Eye (tissue), 1 donor: ENCODE measurements around the gene TREM1.
"Not testable (repeated sequence)": the region's sequence is repeated elsewhere in the genome, so short reads cannot be mapped to it uniquely, and the experiment has no call there.

Source experiments
- DNase-seq: peaks from one replicate; pipeline ENCODE4 v3.0.0-alpha.2; 2015

The TREM1 gene

DNA sequence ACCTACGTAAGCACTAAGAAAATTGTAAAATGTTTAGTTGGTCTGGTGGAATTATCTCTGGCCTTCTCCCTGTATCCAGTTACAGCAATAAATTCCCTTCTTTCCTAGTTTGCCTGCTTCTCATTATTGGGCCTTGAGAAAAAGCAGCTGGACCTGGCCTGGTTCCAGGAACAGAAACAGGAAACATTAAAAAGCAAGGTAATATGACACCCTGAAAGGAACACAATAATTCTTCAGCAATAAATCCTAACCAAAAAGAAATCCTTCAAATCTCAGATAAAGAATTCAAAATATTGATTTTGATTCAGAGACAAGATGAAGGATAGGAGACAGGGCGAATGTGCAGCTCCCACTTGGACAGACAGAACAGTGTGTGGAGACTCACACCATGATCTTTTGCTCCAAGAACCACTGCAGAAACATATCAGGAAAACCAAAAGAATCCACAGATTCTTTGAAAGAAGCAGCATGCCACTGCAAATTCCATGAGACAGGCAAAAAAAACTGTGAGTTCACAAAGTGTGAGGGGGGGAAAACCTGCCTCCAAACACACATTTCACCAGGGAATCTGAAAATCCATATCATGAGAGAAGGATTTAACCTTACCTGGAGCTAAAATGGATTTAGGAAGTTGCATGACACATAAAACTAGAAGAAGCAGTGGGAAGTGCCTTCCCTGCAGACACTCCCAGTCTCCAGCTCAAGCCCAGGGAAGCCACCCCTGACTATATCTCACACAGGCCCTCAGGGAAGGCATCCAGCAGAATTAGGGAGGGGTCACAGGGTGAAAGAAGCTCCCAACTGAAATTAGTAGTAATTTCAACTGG lies 28.9 kb downstream of the TREM1 start:
- DNase-seq: peak; percentile 82

DNA sequence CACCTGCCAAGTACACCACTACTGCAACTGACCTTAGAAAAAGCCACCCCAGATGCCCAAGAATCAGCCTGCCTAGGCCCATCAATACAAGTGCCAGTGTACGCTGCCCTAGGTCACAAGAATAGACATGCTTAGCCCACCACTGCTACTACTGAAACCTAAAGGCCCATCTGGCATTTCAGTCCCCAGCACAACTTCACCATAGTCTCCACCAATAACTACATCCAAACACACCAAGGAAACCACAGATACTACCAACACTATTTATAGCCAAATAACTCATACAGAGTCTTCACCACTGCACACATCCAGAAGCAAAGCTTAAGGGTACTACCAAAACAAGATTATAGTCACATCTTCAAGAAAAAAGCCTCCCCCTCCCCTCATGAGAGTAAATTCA lies 30.1 kb downstream of the TREM1 start:
- DNase-seq: no peak

DNA sequence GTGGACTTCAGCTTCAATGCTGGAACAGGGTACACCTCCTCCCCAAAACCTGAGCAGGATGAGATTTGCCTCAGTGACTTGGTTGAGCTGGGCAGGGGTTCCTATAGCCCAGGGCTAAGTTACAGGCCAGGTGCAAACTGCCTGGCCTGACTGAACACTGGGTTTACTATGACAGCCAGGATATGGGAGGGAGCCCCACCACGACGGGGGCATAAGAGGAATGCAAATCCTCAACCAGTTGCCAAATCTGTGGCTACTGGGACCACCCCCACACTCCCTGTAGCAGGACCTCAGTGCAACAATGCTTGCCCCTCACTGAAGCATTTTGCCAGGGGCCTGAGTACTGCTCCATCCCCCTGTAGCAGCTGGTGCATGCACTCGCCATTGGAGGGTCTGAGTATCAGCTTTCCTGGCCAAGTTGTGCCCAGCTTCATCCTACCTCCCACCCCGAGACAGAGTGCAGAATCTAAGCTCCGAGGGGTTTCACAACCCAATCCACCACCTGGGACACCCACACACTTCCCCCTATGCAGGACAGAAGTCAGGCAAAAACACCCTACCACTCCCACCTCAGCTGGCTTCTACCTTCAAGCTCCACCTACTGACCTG lies 30.7 kb downstream of the TREM1 start:
- no peak for DNase-seq

DNA sequence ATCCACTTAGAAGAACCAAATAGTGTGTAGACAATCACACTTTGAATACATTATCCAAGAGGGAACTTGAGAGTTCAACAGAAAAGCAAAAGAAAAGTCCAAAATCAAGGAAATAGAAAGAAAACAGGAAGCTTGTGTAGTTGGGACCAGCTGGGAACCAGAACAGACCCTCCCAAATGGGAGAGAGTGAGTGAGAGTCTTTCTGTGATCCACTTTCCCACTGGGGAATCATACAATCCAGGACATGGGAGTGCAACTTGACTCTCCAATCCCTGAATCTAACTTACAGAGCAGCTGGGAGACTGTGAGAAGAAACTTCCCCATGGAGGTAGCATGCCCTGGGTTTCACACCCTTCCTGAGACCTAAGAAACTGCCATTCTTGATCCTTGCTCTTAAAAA lies 31.4 kb downstream of the TREM1 start:
- DNase-seq: no peak

DNA sequence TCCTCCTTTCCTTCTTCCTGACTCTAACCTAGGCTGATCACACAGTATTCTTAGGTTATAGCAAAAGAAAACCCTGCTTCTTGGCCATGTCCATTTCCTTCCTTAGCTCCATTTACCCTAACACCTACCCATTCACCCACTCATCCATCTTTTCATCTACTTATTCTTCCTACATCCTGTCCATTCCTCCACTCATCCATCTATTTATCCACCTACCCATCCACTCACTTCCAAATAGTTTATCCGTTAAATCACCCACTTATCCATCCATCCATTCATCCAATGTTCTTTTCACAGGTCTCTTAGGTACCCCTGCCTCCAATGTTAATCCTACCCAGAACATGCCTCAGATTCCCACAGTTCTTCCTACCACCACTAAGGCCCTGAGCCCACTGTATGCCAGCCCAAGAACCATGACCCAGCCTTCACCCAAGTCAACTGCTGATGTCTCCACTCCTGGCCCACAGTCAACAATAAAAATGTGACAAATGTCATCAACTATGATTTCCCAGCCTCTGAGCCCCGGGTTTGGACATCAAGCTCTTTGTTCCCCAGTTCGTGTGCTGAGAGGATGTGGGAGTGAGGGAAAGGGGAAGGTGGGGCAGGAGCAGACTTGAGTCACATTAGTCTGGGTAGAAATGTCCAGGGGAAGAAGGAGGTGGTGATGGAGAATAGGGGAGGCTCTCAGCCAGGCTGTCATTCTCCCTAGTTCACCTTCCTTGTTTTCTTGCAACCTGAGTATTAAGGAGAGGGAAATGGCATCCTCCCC lies 33.9 kb downstream of the TREM1 start:
- DNase-seq: no peak

DNA sequence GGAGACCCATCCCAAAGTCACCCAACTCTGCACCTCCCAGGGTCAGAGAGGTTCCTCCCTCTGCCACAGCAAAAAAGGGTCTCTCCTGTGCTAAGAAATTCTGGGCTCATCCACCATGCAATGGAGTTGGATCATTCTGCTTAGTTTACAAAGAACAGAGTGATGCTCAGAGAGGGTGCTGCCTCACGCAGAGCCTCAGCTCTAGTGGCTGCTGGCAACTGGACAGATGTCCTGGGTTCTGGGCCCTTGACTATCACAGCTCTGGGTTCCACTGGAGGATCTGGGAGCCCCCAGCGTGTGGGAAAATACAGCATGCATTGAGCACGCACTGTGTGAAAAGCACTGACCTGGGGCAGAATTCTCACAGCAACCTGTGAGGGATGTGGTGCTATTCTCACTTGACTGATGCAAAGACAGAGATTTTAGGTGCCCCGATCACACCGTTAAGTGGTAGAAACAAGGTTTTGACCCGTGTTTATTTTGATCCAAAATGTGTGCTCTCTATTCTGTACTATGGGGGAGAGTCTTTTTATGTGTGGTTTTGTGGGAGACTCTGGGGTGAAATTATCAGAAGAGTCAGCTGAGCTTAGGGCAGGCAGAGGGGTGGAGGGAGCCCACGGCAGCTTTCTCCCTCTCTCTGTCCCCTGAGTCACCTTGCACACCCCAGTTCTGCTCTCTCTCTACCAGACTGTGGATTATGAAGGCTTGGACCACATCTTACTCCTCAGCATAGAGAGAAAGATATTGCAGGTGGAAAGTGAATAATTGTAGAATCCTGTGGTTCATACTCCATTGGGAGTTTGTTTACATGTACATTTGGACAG lies 38.4 kb downstream of the TREM1 start:
- no peak for DNase-seq

DNA sequence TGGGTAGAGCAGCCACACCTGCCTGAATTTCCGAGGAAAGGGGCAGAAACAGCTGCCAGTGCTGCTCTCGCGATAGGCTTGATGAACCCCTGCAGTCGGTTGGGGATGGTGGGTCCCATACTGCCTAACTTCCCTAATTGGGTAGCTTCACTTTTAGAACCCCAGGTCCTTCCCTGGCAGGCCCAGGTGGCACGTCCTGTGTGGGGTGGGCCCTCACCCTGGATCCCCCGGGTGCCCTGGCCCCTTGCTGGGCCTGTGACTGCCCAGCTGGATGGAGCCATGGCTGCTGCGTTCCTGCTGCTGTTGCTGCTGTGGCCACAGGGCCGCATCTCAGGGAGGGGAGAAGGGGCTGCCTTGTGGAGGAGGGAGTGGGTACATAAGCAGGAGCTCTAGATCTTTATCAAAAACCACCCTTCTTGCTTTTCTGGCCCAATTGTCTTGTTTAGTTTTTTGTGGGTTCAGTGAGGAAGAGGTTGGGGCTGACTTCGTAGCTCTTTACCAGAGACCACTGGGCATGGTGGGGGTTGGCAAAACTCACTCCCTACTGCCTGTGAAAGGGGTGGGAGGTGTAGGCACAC lies 39.1 kb downstream of the TREM1 start:
- no peak for DNase-seq

DNA sequence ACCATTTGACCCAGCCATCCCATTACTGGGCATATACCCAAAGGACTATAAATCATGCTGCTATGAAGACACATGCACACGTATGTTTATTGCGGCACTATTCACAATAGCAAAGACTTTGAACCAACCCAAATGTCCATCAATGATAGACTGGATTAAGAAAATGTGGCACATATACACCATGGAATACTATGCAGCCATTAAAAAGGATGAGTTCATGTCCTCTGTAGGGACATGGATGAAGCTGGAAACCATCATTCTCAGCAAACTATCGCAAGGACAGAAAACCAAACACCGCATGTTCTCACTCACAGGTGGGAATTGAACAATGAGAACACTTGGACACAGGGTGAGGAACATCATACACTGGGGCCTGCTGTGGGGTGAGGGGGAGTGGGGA lies 40.0 kb downstream of the TREM1 start:
- not testable (repeated sequence) for DNase-seq

DNA sequence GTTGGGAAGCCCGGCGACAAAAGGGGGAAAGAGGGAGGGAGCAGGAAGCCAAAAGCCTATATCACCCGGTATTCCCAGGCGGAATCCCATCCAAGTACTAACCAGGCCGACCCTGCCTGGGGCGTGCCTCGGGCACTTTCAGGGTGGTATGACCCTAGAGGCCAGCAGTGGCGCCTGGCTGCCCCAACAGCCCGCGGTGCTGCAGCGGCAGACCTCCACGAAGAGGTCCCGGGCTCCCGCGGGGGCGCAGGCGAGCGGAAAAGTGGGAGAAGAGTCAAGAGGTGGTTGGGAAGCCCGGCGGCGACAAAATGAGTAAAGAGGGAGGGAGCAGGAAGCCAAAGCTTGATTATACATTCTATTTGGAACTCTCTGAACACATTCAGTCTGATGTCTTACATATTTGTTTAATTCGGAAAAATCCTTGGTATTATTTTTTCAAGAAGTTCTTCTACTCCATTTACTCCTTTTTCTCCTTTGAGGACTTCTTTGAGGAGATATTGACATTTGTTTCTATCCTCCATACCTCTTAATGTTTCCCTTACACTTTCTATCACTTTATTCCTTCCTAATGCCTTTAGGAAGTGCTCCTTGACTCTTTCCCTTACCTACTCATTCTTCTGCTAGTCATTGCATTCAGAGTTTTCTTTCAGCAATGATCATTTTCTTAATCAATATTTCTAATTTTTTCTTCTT lies 46.9 kb downstream of the TREM1 start:
- DNase-seq: peak; percentile 48

DNA sequence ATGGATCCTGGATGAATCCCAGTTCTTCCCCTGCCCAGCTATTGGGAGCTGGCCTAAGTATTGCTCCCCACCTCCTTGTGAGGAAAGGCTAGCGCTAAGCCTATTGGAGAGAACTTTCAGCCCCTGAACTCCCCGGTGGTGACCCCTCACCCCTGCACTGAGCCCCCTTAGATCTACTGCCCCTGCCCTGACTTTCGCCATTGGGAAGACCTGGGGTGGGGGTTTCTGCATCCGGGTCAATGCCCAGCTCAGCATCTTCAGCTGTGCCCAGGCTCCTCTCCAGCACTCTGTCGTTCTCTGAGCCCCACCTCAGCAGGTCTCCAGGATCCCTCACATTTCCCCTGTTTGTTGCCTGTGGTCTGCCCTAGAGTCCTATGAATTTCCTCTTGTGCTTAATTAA lies 49.4 kb downstream of the TREM1 start:
- DNase-seq: no peak

DNA sequence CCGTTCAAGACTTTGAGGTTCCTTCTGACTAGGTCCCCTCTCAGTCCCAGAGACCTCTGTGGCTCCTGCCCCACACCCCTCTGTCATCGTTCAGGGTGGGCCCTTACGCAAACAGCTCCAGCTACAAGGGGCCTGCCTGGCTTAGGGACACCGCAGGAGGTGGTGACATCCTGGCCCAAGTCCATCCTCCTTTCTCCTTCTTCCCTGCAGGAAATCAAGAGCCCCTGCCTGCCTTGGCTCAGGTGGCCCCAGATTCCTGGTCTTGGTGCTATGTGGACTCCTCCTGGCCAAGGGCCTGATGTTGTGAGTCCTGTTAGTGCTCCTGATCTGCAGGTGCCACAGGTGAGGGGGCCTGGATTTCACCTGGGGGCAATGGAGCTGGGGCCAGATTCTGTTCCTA lies 50.2 kb downstream of the TREM1 start:
- DNase-seq: no peak

DNA sequence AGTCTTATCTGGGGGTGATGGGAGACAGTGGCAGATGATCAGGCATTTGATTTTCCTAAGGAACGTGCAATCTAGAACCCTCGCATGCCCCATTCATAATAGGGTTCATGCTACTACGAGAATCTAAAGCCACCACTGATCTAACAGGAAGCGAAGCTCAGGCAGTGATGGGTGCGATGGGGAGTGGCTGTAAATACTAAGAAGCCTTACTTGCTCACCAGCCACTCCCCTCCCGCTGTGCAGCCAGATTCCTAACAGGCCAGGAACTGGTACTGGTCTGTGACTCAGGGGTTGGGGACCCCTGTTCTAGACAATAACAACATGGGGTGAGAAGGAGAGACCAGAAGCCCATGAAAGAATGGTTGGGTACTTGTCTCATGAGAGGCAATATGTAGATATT lies 53.8 kb downstream of the TREM1 start:
- DNase-seq: no peak

DNA sequence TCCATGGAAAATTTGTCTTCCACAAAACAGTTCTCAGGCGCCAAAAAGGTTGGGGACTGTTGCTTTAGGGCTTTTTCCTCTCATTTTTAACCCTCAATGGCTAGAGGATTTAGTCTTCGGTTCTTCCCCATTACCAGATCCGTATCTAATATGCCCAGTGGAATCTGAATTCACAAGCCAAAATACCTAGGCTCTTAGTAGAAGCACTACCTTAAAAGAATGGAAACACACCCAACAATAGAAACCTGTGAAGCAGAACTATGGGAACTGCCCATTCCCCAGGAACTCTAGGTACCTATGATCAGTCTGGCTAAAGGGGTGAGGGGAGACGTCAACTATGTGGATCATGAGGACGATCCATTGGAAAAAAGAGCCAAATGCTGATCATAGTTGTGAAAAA lies 55.2 kb downstream of the TREM1 start:
- no peak for DNase-seq

DNA sequence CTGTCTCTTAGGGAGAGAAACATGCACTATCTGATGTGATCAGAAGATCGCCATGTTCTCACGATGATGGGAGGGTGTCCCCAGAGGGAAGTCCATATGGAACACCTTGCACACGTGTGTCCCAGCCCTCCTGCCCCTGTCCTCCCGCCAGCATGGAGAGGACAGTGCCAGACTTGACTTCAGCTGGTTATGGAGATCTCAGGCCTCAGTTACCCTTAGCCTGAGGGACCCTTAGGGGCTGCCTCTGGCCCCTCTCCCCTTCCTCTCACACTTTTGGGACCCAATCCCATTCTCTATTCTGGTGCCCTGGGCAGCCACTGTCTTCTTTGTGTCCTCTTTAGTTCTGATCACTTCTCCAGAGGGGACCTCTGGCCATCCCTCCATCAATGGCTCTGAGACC lies 56.8 kb downstream of the TREM1 start:
- no peak for DNase-seq

DNA sequence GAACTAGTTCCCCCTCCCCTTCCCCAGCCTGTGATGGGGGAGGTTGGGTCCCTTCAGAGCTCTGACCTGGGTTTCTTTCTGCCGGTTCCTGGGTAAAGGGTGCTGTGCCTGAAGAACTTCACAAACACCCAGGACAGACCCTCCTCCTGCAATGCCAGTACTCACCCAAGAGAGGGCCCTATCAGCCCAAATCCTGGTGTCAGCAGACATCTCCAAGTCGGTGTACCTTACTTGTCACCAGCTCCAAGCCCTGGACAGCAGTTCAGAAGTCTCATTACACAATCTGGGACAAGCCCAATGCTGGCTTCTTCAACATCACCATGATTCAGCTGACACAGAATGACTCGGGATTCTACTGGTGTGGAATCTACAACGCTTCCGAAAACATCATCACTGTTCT lies 57.9 kb downstream of the TREM1 start:
- DNase-seq: no peak

DNA sequence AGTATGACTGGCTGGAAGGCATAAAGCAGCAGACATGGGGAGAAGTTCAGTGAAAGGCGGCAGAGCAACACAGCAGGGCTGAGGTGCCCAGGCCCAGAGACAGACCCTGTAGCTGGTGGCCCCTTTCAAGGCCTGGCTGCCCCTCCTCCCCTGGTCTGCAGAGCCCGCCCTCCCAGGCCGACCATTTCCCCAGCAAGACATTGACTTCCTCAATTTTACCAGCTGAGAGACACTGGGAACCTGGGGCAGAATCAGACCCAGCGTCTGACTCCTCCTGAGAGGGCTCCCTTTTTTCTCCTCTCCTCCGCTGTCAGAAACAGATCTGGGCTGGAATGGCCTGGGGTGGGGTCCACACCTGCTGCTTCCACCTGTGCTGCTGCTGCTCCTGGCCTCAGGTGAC lies 58.4 kb downstream of the TREM1 start, which contains the start of gene TREML4:
Gene TREML4 (plus strand): TSS at position 254 of the 400 bp plus-strand sequence. CDS start 79 bp downstream, at position 333.
- DNase-seq: no peak

DNA sequence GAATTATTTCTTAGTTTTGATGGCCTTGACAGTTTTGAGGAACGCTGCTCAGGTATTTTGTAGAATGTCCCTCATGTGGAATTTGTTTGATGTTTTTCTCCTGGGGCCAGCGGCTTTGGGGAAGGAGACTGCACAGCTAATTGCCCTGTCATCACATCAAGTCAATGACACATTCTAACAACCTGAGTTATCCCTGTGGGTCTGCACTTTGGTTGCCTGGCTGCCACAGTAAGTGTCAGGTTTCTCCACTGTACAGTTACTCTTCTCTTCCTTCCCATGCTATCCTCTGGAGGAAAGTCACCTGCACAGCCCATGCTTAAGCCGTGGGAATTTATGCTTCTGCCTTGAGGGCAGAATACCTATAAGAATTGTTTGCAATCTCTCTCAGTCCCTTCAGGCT lies 59.7 kb downstream of the TREM1 start:
- peak; percentile 27 for DNase-seq

DNA sequence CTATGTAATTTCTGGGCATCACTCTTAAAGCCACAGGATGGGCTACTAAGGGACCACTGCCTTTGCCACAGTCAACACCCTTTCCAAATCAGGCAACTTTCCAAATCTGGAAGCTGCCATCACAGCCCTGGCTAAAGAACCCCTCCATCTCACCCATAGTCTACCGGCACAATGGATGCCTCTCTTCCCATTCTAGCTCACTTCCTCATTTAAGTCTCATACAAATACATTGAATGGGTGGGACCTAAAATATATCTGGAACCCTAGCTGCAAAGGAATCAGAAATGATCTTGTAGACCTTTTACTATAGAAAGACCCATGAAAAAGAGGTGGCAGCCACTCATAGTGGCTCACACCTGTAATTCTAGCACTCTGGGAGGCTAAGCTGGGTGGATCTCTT lies 61.7 kb downstream of the TREM1 start:
- no peak for DNase-seq
